DOHH2 (cell line): ENCODE data around the gene BTBD16.

Source experiments
- CTCF ChIP-seq: fragments of 200-600 bp; sonication (generic); IDR thresholded peaks from one replicate; pipeline ENCODE4 v1.5.1; 2014; ENCODE audit warnings: antibody characterized with exemption, mild to moderate bottlenecking, low read depth, low read length; ENCODE audit not compliant: poor library complexity, severe bottlenecking
- EZH2phosphoT487 ChIP-seq: fragments of 200-600 bp; sonication (generic); IDR thresholded peaks from 2 replicates; pipeline ENCODE4 v1.6.1; 2017; ENCODE audit warnings: borderline replicate concordance, mild to moderate bottlenecking, antibody characterized with exemption, low read length, moderate library complexity, mixed read lengths

DNA sequence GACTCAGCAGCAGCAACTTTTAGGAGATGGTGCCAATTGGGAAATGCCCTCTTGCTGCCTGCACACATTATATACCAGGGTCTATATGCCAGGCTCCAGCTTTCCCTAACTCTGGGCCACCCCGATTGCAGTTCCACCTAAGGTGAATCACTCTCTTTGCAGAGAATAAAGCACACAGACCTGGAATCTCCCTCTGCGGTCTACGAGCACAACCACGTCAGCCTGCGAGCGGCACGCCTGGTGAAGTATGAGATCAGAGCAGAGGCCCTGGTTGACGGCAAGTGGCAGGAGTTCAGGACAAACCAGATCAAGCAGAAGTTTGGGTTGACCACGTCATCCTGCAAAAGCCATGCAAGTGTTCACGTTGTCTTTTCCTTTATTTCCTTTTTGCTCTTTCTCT lies 65.2 kb downstream of the BTBD16 start:
- TF ChIP-seq CTCF: no peak
- no peak for TF ChIP-seq EZH2phosphoT487
